ENCODE measurements around the gene ACKR3. TPM values are rescaled to one million over a fixed set of nuclear protein-coding genes. Genes with fewer than 3 reads are reported as not detected.

The ACKR3 gene
- total RNA-seq, 1 experiment from 2014 or later, result 0.61 TPM

DNA sequence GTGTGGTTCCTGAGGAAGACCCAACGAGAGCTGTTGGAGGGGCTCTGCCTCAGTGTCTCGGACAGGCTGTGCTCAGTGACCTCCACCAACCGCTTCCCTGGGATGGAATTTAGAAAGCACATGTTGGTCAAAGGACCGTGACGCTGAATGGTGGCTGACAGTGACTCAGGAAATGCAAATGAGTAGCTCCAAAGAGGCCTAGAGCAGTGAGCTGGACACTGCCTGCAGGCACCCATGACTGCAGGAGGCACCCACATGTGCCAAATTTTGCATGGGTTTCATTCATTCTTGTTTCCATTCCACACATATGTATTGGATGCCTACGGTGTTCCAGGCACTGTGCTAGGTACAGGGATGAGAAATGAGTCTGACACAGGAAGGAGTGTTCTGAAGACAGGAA lies 46.4 kb downstream of the ACKR3 start:
- TF ChIP-seq, protein P1, sequence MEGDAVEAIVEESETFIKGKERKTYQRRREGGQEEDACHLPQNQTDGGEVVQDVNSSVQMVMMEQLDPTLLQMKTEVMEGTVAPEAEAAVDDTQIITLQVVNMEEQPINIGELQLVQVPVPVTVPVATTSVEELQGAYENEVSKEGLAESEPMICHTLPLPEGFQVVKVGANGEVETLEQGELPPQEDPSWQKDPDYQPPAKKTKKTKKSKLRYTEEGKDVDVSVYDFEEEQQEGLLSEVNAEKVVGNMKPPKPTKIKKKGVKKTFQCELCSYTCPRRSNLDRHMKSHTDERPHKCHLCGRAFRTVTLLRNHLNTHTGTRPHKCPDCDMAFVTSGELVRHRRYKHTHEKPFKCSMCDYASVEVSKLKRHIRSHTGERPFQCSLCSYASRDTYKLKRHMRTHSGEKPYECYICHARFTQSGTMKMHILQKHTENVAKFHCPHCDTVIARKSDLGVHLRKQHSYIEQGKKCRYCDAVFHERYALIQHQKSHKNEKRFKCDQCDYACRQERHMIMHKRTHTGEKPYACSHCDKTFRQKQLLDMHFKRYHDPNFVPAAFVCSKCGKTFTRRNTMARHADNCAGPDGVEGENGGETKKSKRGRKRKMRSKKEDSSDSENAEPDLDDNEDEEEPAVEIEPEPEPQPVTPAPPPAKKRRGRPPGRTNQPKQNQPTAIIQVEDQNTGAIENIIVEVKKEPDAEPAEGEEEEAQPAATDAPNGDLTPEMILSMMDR (IDR thresholded peaks at IDR 0.05; ENCODE audit: unreplicated experiment), result no peak
- ChIA-PET POLR2A (no interaction called here), CTCF (no interaction called here)
- DNase-seq (ENCODE audit: unreplicated experiment), result no peak
- Mint-ChIP-seq H3K36me3 (ENCODE audit: insufficient read depth, unreplicated experiment) (no peaks in the 10 kb centered on the region), H3K4me3 (ENCODE audit: unreplicated experiment) (no peak overlapping the region), H3K27me3 (ENCODE audit: insufficient read depth, unreplicated experiment) (peaks cover 56% of the 10 kb centered on the region), H3K27ac (ENCODE audit: low read depth, unreplicated experiment) (no peak overlapping the region), H3K4me1 (ENCODE audit: insufficient read depth, unreplicated experiment) (peaks cover 5% of the 10 kb centered on the region), H3K9me3 (ENCODE audit: unreplicated experiment) (no peaks in the 10 kb centered on the region)
- BruUV-seq (replicated peaks), result no TSS peak
- intact Hi-C loops (cut with micrococcal nuclease), result no loop called here

DNA sequence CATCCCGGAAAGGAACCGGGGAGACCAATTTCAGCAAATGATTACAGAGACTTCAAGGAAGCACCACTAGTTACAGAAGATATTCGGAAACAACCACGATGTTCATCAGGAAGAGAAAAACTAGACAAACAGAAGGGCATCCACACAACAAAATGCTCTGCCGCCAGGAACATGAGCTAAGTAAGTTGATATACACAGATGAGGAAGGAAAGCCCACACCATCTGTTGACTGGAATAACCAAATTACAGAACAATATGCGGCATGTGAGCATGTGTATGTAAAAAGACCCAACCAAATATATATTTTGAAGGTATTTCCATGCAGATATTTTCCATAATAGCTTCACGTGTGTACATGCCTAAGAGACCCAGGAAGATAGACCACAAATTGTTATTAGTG lies 47.0 kb downstream of the ACKR3 start:
- no peaks in the 10 kb centered on the region for H3K9me3 Mint-ChIP-seq (ENCODE audit: unreplicated experiment)

DNA sequence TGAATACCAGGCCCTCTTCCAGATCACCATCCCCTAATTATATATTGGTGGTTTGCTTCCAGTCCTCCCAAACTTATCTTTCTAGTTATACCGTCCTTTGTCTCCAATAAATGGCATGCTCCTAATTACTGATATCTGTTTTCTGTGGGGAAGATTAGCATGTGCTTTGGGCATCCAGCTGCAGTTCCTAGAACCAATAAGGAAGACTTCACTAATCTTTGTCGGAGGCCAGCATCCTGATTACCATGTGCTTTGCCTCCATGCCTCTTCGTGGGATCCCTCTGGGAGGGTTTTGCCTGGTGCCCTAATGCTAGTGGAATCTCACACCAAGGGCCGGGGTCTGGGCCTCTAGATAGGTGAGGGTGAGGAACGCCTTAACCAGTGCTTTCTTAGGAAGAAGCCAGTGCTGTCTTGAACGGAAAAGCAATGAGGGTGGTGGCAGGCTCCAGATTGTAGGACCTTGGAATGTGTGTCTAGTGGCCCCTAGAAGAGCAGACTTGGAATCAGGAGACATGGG lies 47.7 kb downstream of the ACKR3 start:
- H3K27ac Mint-ChIP-seq (ENCODE audit: low read depth, unreplicated experiment), result no peak overlapping the region
- no TSS peak for BruUV-seq (replicated peaks)
- no peaks in the 10 kb centered on the region for H3K4me1 Mint-ChIP-seq (ENCODE audit: insufficient read depth, unreplicated experiment)
- POLR2A ChIA-PET, result no interaction called here
- intact Hi-C loops (cut with micrococcal nuclease), result no loop called here
- H3K4me3 Mint-ChIP-seq (ENCODE audit: unreplicated experiment), result no peak overlapping the region
- TF ChIP-seq, protein P1 (IDR thresholded peaks at IDR 0.05; ENCODE audit: unreplicated experiment), result no peak
- H3K9me3 Mint-ChIP-seq (ENCODE audit: unreplicated experiment), result no peaks in the 10 kb centered on the region
- peaks cover 69% of the 10 kb centered on the region for H3K27me3 Mint-ChIP-seq (ENCODE audit: insufficient read depth, unreplicated experiment)
- no peak for DNase-seq (ENCODE audit: unreplicated experiment)
- no peaks in the 10 kb centered on the region for H3K36me3 Mint-ChIP-seq (ENCODE audit: insufficient read depth, unreplicated experiment)
- CTCF ChIA-PET, result no interaction called here

More for the DNA sequence above, 47.0 kb downstream of the ACKR3 start:
- no TSS peak for BruUV-seq (replicated peaks)
- POLR2A ChIA-PET, result no interaction called here
- CTCF ChIA-PET, result no interaction called here
- Mint-ChIP-seq H3K4me1 (ENCODE audit: insufficient read depth, unreplicated experiment) (peaks cover 2% of the 10 kb centered on the region), H3K36me3 (ENCODE audit: insufficient read depth, unreplicated experiment) (no peaks in the 10 kb centered on the region), H3K4me3 (ENCODE audit: unreplicated experiment) (no peak overlapping the region), H3K27ac (ENCODE audit: low read depth, unreplicated experiment) (no peak overlapping the region), H3K27me3 (ENCODE audit: insufficient read depth, unreplicated experiment) (peaks cover 62% of the 10 kb centered on the region)
- no peak for DNase-seq (ENCODE audit: unreplicated experiment)
- intact Hi-C loops (cut with micrococcal nuclease), result no loop called here
- TF ChIP-seq, protein P1 (IDR thresholded peaks at IDR 0.05; ENCODE audit: unreplicated experiment), result no peak

DNA sequence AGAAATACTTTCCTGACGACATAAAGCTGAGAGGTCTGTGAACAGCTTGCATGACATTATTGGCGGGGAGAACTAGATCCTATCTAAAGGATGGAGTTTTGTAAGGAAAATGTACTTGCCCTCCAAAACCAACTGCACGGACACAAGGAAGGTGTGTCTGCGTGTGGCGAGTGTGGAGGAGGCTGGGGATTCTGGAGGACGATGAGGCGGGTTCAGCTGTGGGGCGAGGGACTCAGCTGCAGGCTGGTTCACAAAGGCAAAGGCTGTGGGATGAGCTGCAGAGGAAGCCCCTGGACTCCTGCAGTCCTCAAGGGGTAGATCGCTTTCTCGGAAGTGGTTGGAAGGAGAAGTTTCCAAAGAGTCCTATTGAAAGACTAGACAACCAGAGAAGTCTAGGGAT lies 48.2 kb downstream of the ACKR3 start:
- Mint-ChIP-seq H3K4me3 (ENCODE audit: unreplicated experiment) (no peak overlapping the region), H3K27ac (ENCODE audit: low read depth, unreplicated experiment) (no peak overlapping the region), H3K9me3 (ENCODE audit: unreplicated experiment) (no peaks in the 10 kb centered on the region), H3K27me3 (ENCODE audit: insufficient read depth, unreplicated experiment) (peaks cover 69% of the 10 kb centered on the region), H3K36me3 (ENCODE audit: insufficient read depth, unreplicated experiment) (no peaks in the 10 kb centered on the region), H3K4me1 (ENCODE audit: insufficient read depth, unreplicated experiment) (no peaks in the 10 kb centered on the region)
- POLR2A ChIA-PET, result no interaction called here
- TF ChIP-seq, protein P1 (IDR thresholded peaks at IDR 0.05; ENCODE audit: unreplicated experiment), result no peak
- intact Hi-C loops (cut with micrococcal nuclease), result no loop called here
- CTCF ChIA-PET, result no interaction called here
- no peak for DNase-seq (ENCODE audit: unreplicated experiment)
- BruUV-seq (replicated peaks), result no TSS peak

Measured in MCF 10A (cell line).